Cardiac septum (tissue), 1 donor: ENCODE results near the gene RPH3AL. TPM values are rescaled to one million over a fixed set of nuclear protein-coding genes. Genes with fewer than 3 reads are reported as not detected.

ENCODE experiments used
- DNase-seq: peaks from one replicate; pipeline ENCODE4 v3.0.0-alpha.2; 2020; ENCODE audit warnings: low spot score
- intact Hi-C: fragments of 100-400 bp; cut with DNase I; formaldehyde crosslinking; loops from one replicate; pipeline ENCODE4 v1.14.0; 2022
- total RNA-seq: library from RNA; stranded (reverse); fragmentation: NEBNext Ultra II Directional; extraction: Animal tissue kit (Norgen Biotek cat#: 25700); gene quantifications from one replicate; pipeline ENCODE4 v1.2.1, GENCODE V29; 2021
- donor health status: DM: no; HTN: no; CAD: no.

Gene RPH3AL
- total RNA-seq, 1 donor from 2014 or later = 5.5 TPM

- DNase-seq = peak; percentile 67
These were observed 116.6 kb downstream of the RPH3AL start for GRCh38 chr17:235831-236640.

GRCh38 chr17:234994-235830 is 117.4 kb downstream of the RPH3AL start:
- peak; percentile 46 for DNase-seq
- intact Hi-C loops = loop anchor here (5.0 kb wide), 1 partner anchor 53 kb away; the partner anchor contains the start of gene DOC2B

More at GRCh38 chr17:235831-236640, 116.6 kb downstream of the RPH3AL start:
- intact Hi-C loops = no loop called here

- intact Hi-C loops = loop anchor here (5.0 kb wide), 1 partner anchor 52 kb away; the partner anchor contains the start of gene DOC2B
- peak; percentile 71 for DNase-seq
These were observed 118.2 kb downstream of the RPH3AL start for GRCh38 chr17:234163-234993.

GRCh38 chr17:233473-233941 is 119.1 kb downstream of the RPH3AL start:
- peak; percentile 76 for DNase-seq
- intact Hi-C loops = loop anchor here (5.0 kb wide), 1 partner anchor 51 kb away; the partner anchor contains the start of gene DOC2B

- peak; percentile 51 for DNase-seq
- intact Hi-C loops = loop anchor here (5.0 kb wide), 1 partner anchor 50 kb away; the partner anchor contains the start of gene DOC2B
These were observed 120.4 kb downstream of the RPH3AL start for GRCh38 chr17:231966-232807.

DNA sequence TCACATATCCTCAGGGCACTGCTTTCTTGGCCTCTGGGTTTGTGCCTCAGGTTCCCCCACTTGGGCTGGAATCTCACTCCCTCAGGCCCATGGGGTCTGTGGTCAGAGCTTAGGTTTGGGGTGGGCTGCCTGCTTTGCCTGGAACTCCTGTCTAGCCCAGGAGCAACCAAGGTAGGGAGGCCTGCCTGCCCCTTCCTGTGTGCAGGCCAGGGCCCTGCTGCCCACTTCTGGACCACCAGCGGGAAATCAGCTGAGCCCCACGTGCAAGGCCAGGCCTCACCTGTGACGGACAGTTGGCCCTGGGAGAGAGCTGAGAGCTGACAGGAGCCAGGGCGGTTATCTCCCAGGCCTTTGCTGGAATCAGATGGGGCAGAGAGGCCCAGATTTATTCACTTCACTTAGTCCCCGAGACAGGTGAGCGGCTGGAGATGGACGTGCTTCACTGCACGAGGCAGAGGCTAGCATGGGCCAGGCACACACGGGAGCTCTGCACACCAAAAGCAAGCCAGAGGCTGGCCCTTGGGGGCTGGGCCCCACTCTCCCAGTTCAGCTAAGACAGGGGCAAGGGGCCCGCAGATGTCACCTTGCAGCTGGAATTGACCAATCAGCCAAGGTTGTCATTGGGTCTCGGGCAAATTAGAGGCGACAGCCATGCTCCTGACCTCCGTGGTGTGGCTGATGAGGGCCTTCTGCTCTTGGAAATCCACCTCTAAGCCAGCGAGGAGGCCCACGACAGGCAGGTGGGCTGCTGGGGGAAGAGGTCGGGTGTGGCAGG is 121.2 kb downstream of the RPH3AL start:
- peak; percentile 65 for DNase-seq
- intact Hi-C loops = loop anchor here (5.0 kb wide), 1 partner anchor 49 kb away; the partner anchor contains the start of gene DOC2B

DNA sequence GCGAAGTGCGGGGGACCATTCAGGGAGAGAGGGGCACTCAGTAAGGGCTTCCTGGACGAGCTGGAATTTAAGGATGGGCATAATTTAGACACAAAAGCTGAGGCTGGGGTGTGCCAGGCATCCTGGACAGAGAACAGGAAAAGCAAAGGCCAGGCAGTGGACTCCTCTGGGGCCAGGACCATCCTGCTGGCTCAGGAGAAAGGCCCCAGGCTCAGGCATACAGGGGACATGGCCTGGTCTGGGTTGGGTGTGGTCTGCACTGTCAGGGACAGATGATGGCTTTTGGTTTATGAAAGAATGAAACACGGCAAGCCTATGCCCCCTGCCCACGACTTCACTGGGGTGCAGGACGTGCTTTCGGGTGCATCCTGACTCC is 122.2 kb downstream of the RPH3AL start:
- intact Hi-C loops = loop anchor here (5.0 kb wide), 1 partner anchor 48 kb away; the partner anchor contains the start of gene DOC2B

GRCh38 chr17:229709-230394 is 122.8 kb downstream of the RPH3AL start:
- peak; percentile 51 for DNase-seq
- intact Hi-C loops = loop anchor here (5.0 kb wide), 1 partner anchor 48 kb away; the partner anchor contains the start of gene DOC2B

More for the DNA sequence above, 122.2 kb downstream of the RPH3AL start:
- peak; percentile 39 for DNase-seq

- DNase-seq = peak; percentile 43
- intact Hi-C loops = no loop called here
These were observed 123.5 kb downstream of the RPH3AL start for GRCh38 chr17:228951-229708.

GRCh38 chr17:227946-228615 is 124.5 kb downstream of the RPH3AL start:
- DNase-seq = peak; percentile 56
- intact Hi-C loops = no loop called here

DNA sequence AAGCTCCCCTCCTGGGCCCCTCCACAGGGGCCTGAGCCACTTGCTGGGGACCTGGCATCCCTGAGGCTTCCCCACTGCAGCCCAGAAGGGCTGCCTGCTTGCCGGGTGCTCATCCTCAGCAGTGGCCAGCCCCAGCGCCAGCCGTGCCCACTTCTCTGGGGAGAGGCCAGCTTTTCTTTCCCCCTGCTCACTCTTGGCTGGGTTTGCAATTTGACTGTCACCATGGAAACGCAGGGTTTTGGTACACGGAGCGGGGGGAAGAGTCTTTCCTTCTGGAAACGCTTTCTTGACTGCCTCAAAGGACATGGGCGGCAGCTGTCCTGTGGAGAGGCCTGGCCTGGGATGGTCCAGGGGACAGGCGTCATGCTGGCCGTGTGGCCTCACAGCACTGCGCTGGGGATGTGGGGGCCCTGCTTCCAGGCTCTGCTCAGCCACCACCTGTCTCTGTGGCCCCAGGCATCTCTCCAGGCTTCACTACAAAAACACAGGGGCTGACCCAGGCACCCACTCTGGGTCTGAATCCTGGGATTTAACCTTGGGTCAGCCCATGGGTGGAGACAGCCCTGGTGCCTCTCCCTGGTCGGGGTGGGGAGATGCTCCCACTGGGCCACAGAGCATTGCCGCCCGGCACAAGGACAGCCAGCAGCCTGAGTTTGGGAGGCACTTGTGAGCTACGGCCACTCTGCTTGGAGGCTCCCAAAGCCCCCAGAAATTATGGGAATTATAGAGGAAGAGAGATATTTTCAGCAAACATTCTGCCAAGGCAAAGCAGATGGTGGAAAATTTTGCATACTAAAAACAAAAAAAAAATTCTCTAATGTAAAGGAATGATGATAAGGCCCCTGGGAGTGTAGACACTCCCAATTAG is 125.3 kb downstream of the RPH3AL start:
- DNase-seq = peak; percentile 38
- intact Hi-C loops = no loop called here

DNA sequence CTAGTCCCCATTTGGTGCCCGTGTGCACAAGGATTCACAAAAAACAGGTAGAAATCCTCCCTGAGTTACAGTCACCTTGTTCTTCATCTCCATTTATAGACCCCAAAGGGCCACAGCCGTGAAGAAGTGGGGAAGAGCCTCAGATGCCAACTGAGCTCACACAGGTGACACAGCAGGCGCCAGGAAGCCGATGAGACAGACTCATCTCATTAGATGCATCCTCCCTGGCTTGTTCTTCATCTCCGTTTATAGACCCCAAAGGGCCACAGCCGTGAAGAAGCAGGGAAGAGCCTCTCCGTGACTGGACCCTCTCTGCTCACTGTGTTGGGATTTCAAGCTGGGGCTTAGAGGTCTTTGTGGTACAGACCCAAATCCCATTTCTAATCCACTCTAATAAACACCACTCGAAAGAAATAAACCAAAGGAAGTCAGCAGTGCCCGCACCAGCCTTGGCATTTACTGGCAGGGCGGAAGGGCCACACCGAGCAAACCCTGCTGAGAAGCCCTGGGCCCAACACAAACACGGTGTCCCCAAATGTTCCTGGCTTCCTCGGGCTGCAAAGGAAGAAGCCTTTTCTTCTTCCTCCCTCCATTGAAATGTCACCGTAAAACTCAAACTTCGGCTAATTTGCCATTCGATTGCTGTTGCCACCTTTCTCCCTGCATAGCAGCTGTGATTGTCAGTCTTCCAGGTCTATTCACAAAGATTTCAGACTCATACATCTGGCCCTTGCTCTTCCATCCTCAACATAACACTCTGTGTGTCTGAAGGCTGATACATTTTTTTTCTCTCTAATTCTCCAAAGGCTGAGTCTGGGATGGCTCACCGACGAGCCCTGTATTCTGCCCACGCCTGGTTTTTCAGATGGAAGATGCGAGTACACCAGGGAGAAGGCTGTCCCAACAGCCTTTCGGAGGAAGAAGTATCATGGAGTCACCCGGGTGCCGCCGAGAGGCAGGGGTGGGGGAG is 126.2 kb downstream of the RPH3AL start:
- intact Hi-C loops = no loop called here
- peak; percentile 46 for DNase-seq

GRCh38 chr17:225551-225950 is 127.1 kb downstream of the RPH3AL start:
- peak; percentile 68 for DNase-seq

More at GRCh38 chr17:225551-225950, 127.1 kb downstream of the RPH3AL start:
- intact Hi-C loops = no loop called here
